ENCODE measurements around the gene UBE2D2. TPM values are rescaled to one million over a fixed set of nuclear protein-coding genes. Genes with fewer than 3 reads are reported as not detected.

Gene UBE2D2
- total and polyA plus RNA-seq, 2 of the 13 experiments (the other 11 are each of a cell fraction or from before 2014, with no cell fraction given), result 79.1 to 109 TPM

- TF ChIP-seq ZBTB26 (CRISPR knock-in tag; IDR thresholded peaks at IDR 0.05; ENCODE audit: borderline replicate concordance), result no peak
- TF ChIP-seq REXO4 (CRISPR knock-in tag; IDR thresholded peaks at IDR 0.05; ENCODE audit: borderline replicate concordance), result no peak
- TF ChIP-seq PATZ1 (CRISPR knock-in tag; IDR thresholded peaks at IDR 0.05), result peak; percentile 98
- TF ChIP-seq ZNF670 (CRISPR knock-in tag; IDR thresholded peaks at IDR 0.05; ENCODE audit: borderline replicate concordance), result no peak
- TF ChIP-seq TCF7L2 (IDR thresholded peaks at IDR 0.05; ENCODE audit: low read depth, low read length), result no peak
- TF ChIP-seq ZNF619 (CRISPR knock-in tag; IDR thresholded peaks at IDR 0.05), result no peak
- no peak for TF ChIP-seq MED8 (CRISPR knock-in tag; IDR thresholded peaks at IDR 0.05; ENCODE audit: insufficient replicate concordance)
- TF ChIP-seq RCOR2 (CRISPR knock-in tag; IDR thresholded peaks at IDR 0.05), result no peak
- TF ChIP-seq, protein P1, sequence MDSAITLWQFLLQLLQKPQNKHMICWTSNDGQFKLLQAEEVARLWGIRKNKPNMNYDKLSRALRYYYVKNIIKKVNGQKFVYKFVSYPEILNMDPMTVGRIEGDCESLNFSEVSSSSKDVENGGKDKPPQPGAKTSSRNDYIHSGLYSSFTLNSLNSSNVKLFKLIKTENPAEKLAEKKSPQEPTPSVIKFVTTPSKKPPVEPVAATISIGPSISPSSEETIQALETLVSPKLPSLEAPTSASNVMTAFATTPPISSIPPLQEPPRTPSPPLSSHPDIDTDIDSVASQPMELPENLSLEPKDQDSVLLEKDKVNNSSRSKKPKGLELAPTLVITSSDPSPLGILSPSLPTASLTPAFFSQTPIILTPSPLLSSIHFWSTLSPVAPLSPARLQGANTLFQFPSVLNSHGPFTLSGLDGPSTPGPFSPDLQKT (CRISPR knock-in tag; IDR thresholded peaks at IDR 0.05; ENCODE audit: borderline replicate concordance), result no peak
- no peak for TF ChIP-seq ZNF7 (CRISPR knock-in tag; IDR thresholded peaks at IDR 0.05)
- TF ChIP-seq ZNF550 (CRISPR knock-in tag; IDR thresholded peaks at IDR 0.05; ENCODE audit: borderline replicate concordance), result no peak
- no peak for TF ChIP-seq ZFY (CRISPR knock-in tag; IDR thresholded peaks at IDR 0.05)
- no peak for TF ChIP-seq MAFG (CRISPR knock-in tag; IDR thresholded peaks at IDR 0.05)
- TF ChIP-seq SOX5 (CRISPR knock-in tag; IDR thresholded peaks at IDR 0.05; ENCODE audit: borderline replicate concordance), result no peak
- TF ChIP-seq ZNF850 (CRISPR knock-in tag; conservative IDR thresholded peaks at IDR 0.05), result no peak
- TF ChIP-seq ZNF407 (CRISPR knock-in tag; IDR thresholded peaks at IDR 0.05; ENCODE audit: not compliant biosample characterization), result no peak
- no peak for TF ChIP-seq ZSCAN21 (CRISPR knock-in tag; IDR thresholded peaks at IDR 0.05; ENCODE audit: borderline replicate concordance)
- no peak for TF ChIP-seq ZNF317 (CRISPR knock-in tag; IDR thresholded peaks at IDR 0.05)
Observed at GRCh38 chr5:139650031-139650688, 89.0 kb downstream of the UBE2D2 start (continued).
